Measurements from ENCODE around the gene RILPL2.
"Not testable (repeated sequence)": the region's sequence is repeated elsewhere in the genome, so short reads cannot be mapped to it uniquely, and the experiment has no call there.

The RILPL2 gene

DNA sequence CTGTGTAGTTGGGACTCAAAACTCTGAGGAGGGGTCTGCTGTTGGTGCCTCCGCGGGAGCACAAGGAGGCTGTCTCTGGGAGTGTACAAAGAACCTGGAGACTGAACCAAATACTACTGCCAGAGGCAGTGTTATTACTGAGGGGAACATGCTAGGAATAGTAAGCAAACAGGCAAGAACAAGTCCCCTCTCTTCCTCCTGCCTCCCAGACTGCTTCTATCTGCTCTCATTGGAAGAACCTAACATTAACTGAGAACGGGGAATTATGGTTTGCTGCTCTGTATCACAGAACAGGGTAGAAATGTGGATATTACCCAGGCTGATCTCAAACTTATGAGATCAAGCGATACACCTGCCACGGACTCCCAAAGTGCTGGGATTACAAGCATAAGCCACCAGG lies 57.1 kb downstream of the RILPL2 start:
- no peak for DNase-seq

DNA sequence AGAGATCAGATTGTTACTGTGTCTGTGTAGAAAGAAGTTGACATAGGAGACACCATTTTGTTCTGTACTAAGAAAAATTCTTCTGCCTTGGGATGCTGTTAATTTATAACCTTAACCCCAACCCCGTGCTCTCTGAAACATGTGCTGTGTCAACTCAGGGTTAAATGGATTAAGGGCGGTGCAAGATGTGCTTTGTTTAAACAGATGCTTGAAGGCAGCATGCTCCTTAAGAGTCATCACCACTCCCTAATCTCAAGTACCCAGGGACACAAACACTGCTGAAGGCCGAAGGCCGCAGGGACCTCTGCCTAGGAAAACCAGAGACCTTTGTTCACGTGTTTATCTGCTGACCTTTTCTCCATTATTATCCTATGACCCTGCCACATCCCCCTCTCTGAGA lies 64.1 kb downstream of the RILPL2 start:
- not testable (repeated sequence) for DNase-seq

DNA sequence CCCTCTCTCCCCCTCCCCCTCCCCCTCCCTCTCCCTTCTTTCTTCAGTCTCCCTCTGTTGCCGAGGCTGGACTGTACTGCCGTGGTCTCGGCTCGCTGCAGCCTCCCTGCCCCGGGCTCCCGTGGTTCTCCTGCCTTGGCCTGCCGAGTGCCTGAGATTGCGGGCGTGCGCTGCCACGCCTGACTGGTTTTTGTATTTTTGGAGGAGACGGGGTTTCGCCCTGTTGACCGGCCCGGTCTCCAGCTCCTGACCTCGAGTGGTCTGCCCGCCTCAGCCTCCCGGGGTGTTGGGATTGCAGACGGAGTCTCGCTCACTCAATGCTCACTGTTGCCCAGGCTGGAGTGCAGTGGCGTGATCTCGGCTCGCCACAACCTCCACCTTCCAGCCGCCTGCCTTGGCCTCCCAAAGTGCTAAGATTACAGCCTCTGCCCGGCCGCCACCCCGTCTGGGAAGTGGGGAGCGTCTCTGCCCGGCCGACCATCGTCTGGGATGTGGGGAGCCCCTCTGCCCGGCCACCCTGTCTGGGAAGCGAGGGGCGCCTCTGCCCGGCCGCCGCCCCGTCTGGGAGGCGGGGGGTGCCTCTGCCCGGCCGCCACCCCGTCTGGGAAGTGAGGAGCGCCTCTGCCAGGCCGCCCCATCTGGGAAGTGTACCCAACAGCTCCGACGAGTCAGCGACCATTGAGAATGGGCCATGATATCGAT lies 64.7 kb downstream of the RILPL2 start:
- not testable (repeated sequence) for DNase-seq

DNA sequence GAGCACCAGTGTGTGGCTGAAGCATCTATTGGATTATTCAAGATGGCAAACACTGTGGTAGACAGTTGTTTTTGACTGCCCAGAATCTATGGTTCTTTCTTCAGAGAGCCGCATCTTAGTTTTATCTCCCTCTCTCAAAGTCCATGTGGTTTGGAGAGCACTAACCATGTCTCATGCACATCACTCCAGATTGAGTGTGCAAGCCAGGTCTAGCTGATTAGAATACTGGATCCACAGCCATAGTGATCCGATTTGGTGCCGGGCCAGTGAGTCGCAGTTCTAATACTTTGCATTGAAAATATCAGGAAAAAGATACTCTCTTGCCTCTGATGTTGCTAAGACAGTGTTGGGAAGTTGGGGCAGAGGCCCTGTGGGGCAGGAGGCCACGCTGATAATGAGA lies 67.3 kb downstream of the RILPL2 start:
- no peak for DNase-seq

DNA sequence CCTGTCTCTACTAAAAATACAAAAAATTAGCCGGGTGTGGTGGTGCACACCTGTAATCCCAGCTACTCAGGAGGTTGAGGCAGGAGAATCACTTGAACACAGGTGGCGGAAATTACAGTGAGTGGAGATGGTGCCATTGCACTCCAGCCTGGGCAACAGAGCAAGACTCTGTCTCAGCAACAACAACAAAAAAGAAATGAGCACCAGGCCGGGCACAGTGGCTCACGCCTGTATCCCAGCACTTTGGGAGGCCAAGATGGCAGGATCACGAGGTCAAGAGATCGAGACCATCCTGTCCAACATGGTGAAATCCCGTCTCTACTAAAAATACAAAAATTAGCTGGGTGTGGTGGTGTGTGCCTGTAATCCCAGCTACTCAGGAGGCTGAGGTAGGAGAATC lies 68.1 kb downstream of the RILPL2 start:
- not testable (repeated sequence) for DNase-seq

DNA sequence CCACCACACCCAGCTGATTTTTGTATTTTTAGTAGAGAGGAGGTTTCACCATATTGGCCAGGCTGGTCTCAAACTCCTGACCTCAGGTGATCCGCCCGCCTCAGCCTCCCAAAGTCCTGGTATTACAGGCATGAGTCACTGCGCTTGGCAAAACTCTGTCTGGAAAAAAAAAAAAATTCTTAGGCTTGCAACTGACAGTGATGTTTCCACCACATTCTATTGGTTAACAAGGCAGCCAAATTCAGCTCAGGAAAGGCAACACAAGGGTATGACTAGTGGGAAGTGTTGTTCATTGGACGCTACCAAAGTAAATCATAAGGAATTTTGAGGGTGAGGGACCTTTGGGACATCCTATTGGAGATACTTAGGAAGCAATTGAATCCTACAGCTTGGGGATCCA lies 69.0 kb downstream of the RILPL2 start:
- DNase-seq, result no peak

Data from CD4-positive, alpha-beta T cell treated with Interleukin-6 for 4 hours (primary cell).